GM18505 (cell line): ENCODE measurements around the gene OR10G3.

Source experiments
- ATAC-seq: cut with Tn5 transposase; IDR thresholded peaks from one replicate; pipeline ENCODE4 v1.9.1; 2021; ENCODE audit not compliant: unreplicated experiment
- POLR2A ChIP-seq: IDR thresholded peaks from 4 replicates; pipeline ENCODE4 v1.6.1; 2011; ENCODE audit warnings: borderline replicate concordance; ENCODE audit not compliant: insufficient read depth, insufficient read length; ENCODE audit errors: extremely low read depth

Gene OR10G3

GRCh38 chr14:21543963-21544362, 35.9 kb downstream of the OR10G3 start:
- no peak for TF ChIP-seq POLR2A
- ATAC-seq, result no peak

- TF ChIP-seq POLR2A, result no peak
- no peak for ATAC-seq
Observed at GRCh38 chr14:21543521-21543960, 36.3 kb downstream of the OR10G3 start.

- ATAC-seq, result no peak
- no peak for TF ChIP-seq POLR2A
Observed at GRCh38 chr14:21541413-21542074, 38.3 kb downstream of the OR10G3 start.

- no peak for ATAC-seq
- TF ChIP-seq POLR2A, result no peak
Observed at GRCh38 chr14:21539189-21539940, 40.5 kb downstream of the OR10G3 start.

GRCh38 chr14:21537090-21537424, 42.8 kb downstream of the OR10G3 start:
- ATAC-seq, result no peak
- TF ChIP-seq POLR2A, result no peak

- ATAC-seq, result no peak
- no peak for TF ChIP-seq POLR2A
Observed at GRCh38 chr14:21536418-21537089, 43.3 kb downstream of the OR10G3 start.

- ATAC-seq, result no peak
- no peak for TF ChIP-seq POLR2A
Observed at GRCh38 chr14:21535545-21536417, 44.1 kb downstream of the OR10G3 start.

GRCh38 chr14:21534576-21534975, 45.3 kb downstream of the OR10G3 start:
- no peak for ATAC-seq
- no peak for TF ChIP-seq POLR2A

GRCh38 chr14:21533294-21533693, 46.6 kb downstream of the OR10G3 start:
- no peak for ATAC-seq
- TF ChIP-seq POLR2A, result no peak

GRCh38 chr14:21529515-21529914, 50.4 kb downstream of the OR10G3 start:
- ATAC-seq, result no peak
- no peak for TF ChIP-seq POLR2A

- no peak for TF ChIP-seq POLR2A
- no peak for ATAC-seq
Observed at GRCh38 chr14:21528381-21529348, 51.2 kb downstream of the OR10G3 start.

- no peak for ATAC-seq
- no peak for TF ChIP-seq POLR2A
Observed at GRCh38 chr14:21527318-21527679, 52.6 kb downstream of the OR10G3 start.

GRCh38 chr14:21526672-21527317, 53.1 kb downstream of the OR10G3 start:
- ATAC-seq, result peak; percentile 48
- TF ChIP-seq POLR2A, result no peak
